ENCODE data around the gene BLOC1S1. TPM values are rescaled to one million over a fixed set of nuclear protein-coding genes. Genes with fewer than 3 reads are reported as not detected.
A peak's percentile ranks its signal among the peaks of the same experiment; 100 is the strongest.

BLOC1S1 gene
- total RNA-seq, 1 experiment from 2014 or later = 76.0 TPM

- peak overlapping the region; percentile 72 for H3K27ac ChIP-seq (ENCODE audit: low read depth, low read length, poor library complexity, severe bottlenecking)
- peak overlapping the region; percentile 59 for H3K4me3 ChIP-seq (ENCODE audit: low read depth, low read length, poor library complexity, severe bottlenecking)
- peak; percentile 97 for DNase-seq (ENCODE audit: low spot score)
- peaks cover 15% of the 10 kb centered on the region for H3K4me1 ChIP-seq (ENCODE audit: insufficient read depth, low read length, poor library complexity, severe bottlenecking)
- ChIA-PET CTCF (interaction anchor here (0.6 to 2.5 kb wide), 18 partner anchors 9 to 987 kb away, joined by 3 to 17 read pairs (median 4); partner anchors contain the start of genes ITGA7, NACA and SMARCC2), POLR2A (ENCODE audit: low non-redundant PET) (no interaction called here)
- no TSS peak for BruUV-seq (replicated peaks)
- H3K27me3 ChIP-seq (replicated peaks; ENCODE audit: insufficient read depth, low read depth, low read length, poor library complexity) = no peaks in the 10 kb centered on the region
- H3K36me3 ChIP-seq (ENCODE audit: insufficient read depth, low read length, poor library complexity, severe bottlenecking) = no peaks in the 10 kb centered on the region
- TF ChIP-seq EZH2 (IDR thresholded peaks at IDR 0.05; ENCODE audit: borderline replicate concordance, low read depth, low read length, poor library complexity, severe bottlenecking) (no peak), CTCF (conservative IDR thresholded peaks at IDR 0.05; ENCODE audit: low read depth, low read length) (peak; percentile 90)
- intact Hi-C loops (cut with micrococcal nuclease; ENCODE audit: unreplicated experiment) = loop anchor here (2.0 to 5.0 kb wide), 5 partner anchors 58 to 302 kb away; partner anchors contain the start of genes ORMDL2, PYM1, RPS26 and SARNP
- H3K9me3 ChIP-seq (ENCODE audit: low read depth, low read length, poor library complexity, severe bottlenecking) = no peaks in the 10 kb centered on the region
Observed at GRCh38 chr12:55738123-55739024, 22.5 kb downstream of the BLOC1S1 start.

- Histone ChIP-seq H3K27ac (ENCODE audit: low read depth, low read length, poor library complexity, severe bottlenecking) (no peak overlapping the region), H3K27me3 (replicated peaks; ENCODE audit: insufficient read depth, low read depth, low read length, poor library complexity) (no peaks in the 10 kb centered on the region), H3K9me3 (ENCODE audit: low read depth, low read length, poor library complexity, severe bottlenecking) (no peaks in the 10 kb centered on the region), H3K4me1 (ENCODE audit: insufficient read depth, low read length, poor library complexity, severe bottlenecking) (peaks cover 15% of the 10 kb centered on the region), H3K36me3 (ENCODE audit: insufficient read depth, low read length, poor library complexity, severe bottlenecking) (no peaks in the 10 kb centered on the region), H3K4me3 (ENCODE audit: low read depth, low read length, poor library complexity, severe bottlenecking) (peak overlapping the region; percentile 59)
- ChIA-PET CTCF (interaction anchor here (0.6 to 2.5 kb wide), 12 partner anchors 9 to 986 kb away, joined by 3 to 17 read pairs (median 4); partner anchors contain the start of genes ITGA7, NACA and SMARCC2), POLR2A (ENCODE audit: low non-redundant PET) (no interaction called here)
- BruUV-seq (replicated peaks) = no TSS peak
- intact Hi-C loops (cut with micrococcal nuclease; ENCODE audit: unreplicated experiment) = loop anchor here (2.0 to 5.0 kb wide), 5 partner anchors 58 to 302 kb away; partner anchors contain the start of genes ORMDL2, PYM1, RPS26 and SARNP
- no peak for TF ChIP-seq CTCF (conservative IDR thresholded peaks at IDR 0.05; ENCODE audit: low read depth, low read length)
- no peak for TF ChIP-seq EZH2 (IDR thresholded peaks at IDR 0.05; ENCODE audit: borderline replicate concordance, low read depth, low read length, poor library complexity, severe bottlenecking)
- DNase-seq (ENCODE audit: low spot score) = no peak
Observed at GRCh38 chr12:55739025-55739378, 23.2 kb downstream of the BLOC1S1 start.

- Histone ChIP-seq H3K9me3 (ENCODE audit: low read depth, low read length, poor library complexity, severe bottlenecking) (no peaks in the 10 kb centered on the region), H3K4me3 (ENCODE audit: low read depth, low read length, poor library complexity, severe bottlenecking) (peak overlapping the region; percentile 34), H3K27ac (ENCODE audit: low read depth, low read length, poor library complexity, severe bottlenecking) (peak overlapping the region; percentile 77), H3K27me3 (replicated peaks; ENCODE audit: insufficient read depth, low read depth, low read length, poor library complexity) (no peaks in the 10 kb centered on the region), H3K4me1 (ENCODE audit: insufficient read depth, low read length, poor library complexity, severe bottlenecking) (peaks cover 20% of the 10 kb centered on the region), H3K36me3 (ENCODE audit: insufficient read depth, low read length, poor library complexity, severe bottlenecking) (peaks cover 6% of the 10 kb centered on the region)
- intact Hi-C loops (cut with micrococcal nuclease; ENCODE audit: unreplicated experiment) = no loop called here
- no peak for TF ChIP-seq CTCF (conservative IDR thresholded peaks at IDR 0.05; ENCODE audit: low read depth, low read length)
- TF ChIP-seq EZH2 (IDR thresholded peaks at IDR 0.05; ENCODE audit: borderline replicate concordance, low read depth, low read length, poor library complexity, severe bottlenecking) = no peak
- CTCF ChIA-PET = interaction anchor here (0.7 to 0.9 kb wide), 2 partner anchors 24 to 214 kb away, joined by 3 to 4 read pairs; no protein-coding TSS in a partner anchor
- no peak for DNase-seq (ENCODE audit: low spot score)
- POLR2A ChIA-PET (ENCODE audit: low non-redundant PET) = no interaction called here
- BruUV-seq (replicated peaks) = no TSS peak
Observed at GRCh38 chr12:55741931-55742680, 26.3 kb downstream of the BLOC1S1 start.

Measured in A673 (cell line).